Smooth muscle cell of trachea (primary cell): Measurements from ENCODE around the gene MEIKIN. TPM values are rescaled to one million over a fixed set of nuclear protein-coding genes. Genes with fewer than 3 reads are reported as not detected.

ENCODE experiments used
- total RNA-seq: library from RNA; depleted of rRNA; stranded (reverse); fragments of >200 nt; gene quantifications from 2 replicates; pipeline ENCODE4 v1.2.1, GENCODE V29; 2014

The MEIKIN gene
- not detected in 2 replicates for total RNA-seq

GRCh38 chr5:131945551-131946168, at the start of gene MEIKIN:
Gene MEIKIN (minus strand): TSS chr5:131945663. CDS start chr5:131945505, 158 bp downstream.

DNA sequence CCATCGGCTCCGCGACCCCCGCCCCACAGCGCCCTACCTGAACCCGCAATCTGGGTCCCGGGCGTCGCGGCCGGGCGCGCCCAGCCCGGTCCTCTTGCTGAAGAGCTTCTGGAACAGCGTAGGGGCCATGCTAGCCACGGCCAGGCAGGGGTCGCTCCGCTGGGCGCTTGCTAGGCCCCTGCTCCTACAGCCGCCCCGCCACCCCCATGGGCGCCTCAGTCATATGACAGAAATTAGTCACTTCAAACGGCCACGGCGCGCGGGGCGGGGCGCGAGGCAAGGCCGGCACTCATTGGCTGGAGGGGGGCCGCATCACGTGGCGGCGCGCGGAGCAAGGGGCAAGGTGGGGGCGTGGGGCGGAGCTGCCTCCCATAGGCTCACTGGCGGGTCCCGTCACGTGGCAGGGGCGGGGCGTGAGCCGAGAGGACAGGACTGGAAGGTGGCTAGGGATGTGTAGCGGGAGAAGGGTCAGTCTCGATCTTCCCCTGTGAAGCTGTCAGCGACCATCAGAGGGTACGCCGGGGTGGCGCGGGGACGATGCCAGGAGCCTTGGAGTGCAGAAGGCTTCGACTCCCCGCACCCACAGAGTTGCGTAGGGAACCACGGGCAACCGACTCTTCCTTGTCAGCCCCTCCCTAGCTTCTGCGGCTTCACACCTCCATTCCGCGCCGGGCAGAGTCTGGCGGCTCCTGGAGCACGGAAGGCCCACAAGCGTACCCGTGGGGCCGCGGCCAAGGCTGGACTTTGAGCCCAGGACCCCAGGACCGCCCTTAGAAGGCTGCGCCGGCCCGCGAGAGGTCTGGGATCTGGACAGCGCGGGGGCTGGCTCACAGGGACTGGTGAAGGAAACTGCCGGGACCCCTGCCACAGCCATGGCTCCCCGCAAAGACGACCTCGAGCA, 148.4 kb downstream of the MEIKIN start, which contains the start of gene FNIP1:
TSS of gene FNIP1 (minus strand) at position 225 of the 901 bp plus-strand sequence. CDS start at position 129, 96 bp downstream.

Other genes with a start within 250 kb of the MEIKIN start
- 88.3 and 107 TPM in 2 replicates for gene FNIP1, start 148.6 kb downstream of the MEIKIN start, total RNA-seq
- gene ACSL6, start 66.0 kb upstream of the MEIKIN start, total RNA-seq: 0.66 TPM in 1 of 2 replicates, not detected in the other
- not detected in 2 replicates for gene IL3, start 115.0 kb upstream of the MEIKIN start, total RNA-seq
- 0.17 TPM in 1 of 2 replicates, not detected in the other for gene CSF2, start 128.1 kb upstream of the MEIKIN start, total RNA-seq